GM10266 (cell line): ENCODE measurements around the gene CTNNAL1.

ENCODE experiments used
- DNase-seq: peaks from one replicate; pipeline ENCODE4 v3.0.0; 2012; ENCODE audit errors: extremely low spot score
- CTCF ChIP-seq: IDR thresholded peaks from 2 replicates; pipeline ENCODE4 v1.5.1; 2012; ENCODE audit warnings: mild to moderate bottlenecking, low read depth; ENCODE audit not compliant: control insufficient read depth, insufficient read depth; ENCODE audit errors: missing control alignments

CTNNAL1 gene

GRCh38 chr9:108956022-108956630 is 57.2 kb downstream of the CTNNAL1 start:
- no peak for DNase-seq
- no peak for TF ChIP-seq CTCF

- peak; percentile 59 for TF ChIP-seq CTCF
- DNase-seq: peak; percentile 25
These were observed 59.2 kb downstream of the CTNNAL1 start for GRCh38 chr9:108953983-108954574.

- no peak for TF ChIP-seq CTCF
- no peak for DNase-seq
These were observed 61.7 kb downstream of the CTNNAL1 start for GRCh38 chr9:108951578-108951977.

GRCh38 chr9:108950168-108950567 is 63.1 kb downstream of the CTNNAL1 start:
- no peak for TF ChIP-seq CTCF

GRCh38 chr9:108939975-108940374 is 73.3 kb downstream of the CTNNAL1 start:
- no peak for DNase-seq
- no peak for TF ChIP-seq CTCF

More at GRCh38 chr9:108950168-108950567, 63.1 kb downstream of the CTNNAL1 start:
- no peak for DNase-seq

- TF ChIP-seq CTCF: no peak
These were observed 75.6 kb downstream of the CTNNAL1 start for GRCh38 chr9:108937561-108938305.

More at GRCh38 chr9:108937561-108938305, 75.6 kb downstream of the CTNNAL1 start:
- no peak for DNase-seq
